Mesenchymal stem cell (in vitro differentiated cells and primary cell): ENCODE data around the gene TGM2.

Experiments used
- DNase-seq: peaks from one replicate; pipeline ENCODE4 v3.0.0-alpha.2; 2013
- H2AFZ ChIP-seq: one replicate; pipeline ENCODE4 v1.6.1; 2013; ENCODE audit warnings: low read depth, mild to moderate bottlenecking, control low read depth, inconsistent platforms, low read length, moderate library complexity
- H2AK5ac ChIP-seq: 2 replicates; pipeline ENCODE4 v1.6.1; 2013; ENCODE audit warnings: low read length, moderate library complexity, mild to moderate bottlenecking, inconsistent platforms; ENCODE audit not compliant: severe bottlenecking
- H2BK120ac ChIP-seq: one replicate; pipeline ENCODE4 v1.6.1; 2013; ENCODE audit warnings: low read depth, mild to moderate bottlenecking, inconsistent platforms, low read length, moderate library complexity
- H2BK12ac ChIP-seq, 2 experiments: one replicate each; pipeline ENCODE4 v1.6.1; 2013; ENCODE audit warnings: inconsistent platforms in 2 of 2, low read length in 2 of 2, mild to moderate bottlenecking in 2 of 2, moderate library complexity in 2 of 2, control low read depth in 1 of 2
- H2BK15ac ChIP-seq: one replicate; pipeline ENCODE4 v1.6.1; 2013; ENCODE audit warnings: mild to moderate bottlenecking, low read depth, inconsistent platforms; ENCODE audit not compliant: poor library complexity, severe bottlenecking
- H2BK5ac ChIP-seq: 2 replicates; pipeline ENCODE4 v1.6.1; 2013; ENCODE audit warnings: low read depth, mild to moderate bottlenecking, low read length, control low read depth, inconsistent platforms; ENCODE audit not compliant: poor library complexity, severe bottlenecking
- H3K14ac ChIP-seq, 2 experiments: one replicate each; pipeline ENCODE4 v1.6.1; 2013; ENCODE audit warnings: inconsistent platforms in 2 of 2, low read length in 2 of 2, control low read depth in 1 of 2, mild to moderate bottlenecking in 1 of 2, moderate library complexity in 1 of 2
- H3K18ac ChIP-seq, 2 experiments: one replicate each; pipeline ENCODE4 v1.6.1; 2013; ENCODE audit warnings: inconsistent platforms in 2 of 2, low read length in 2 of 2, control low read depth in 1 of 2, low read depth in 1 of 2, mild to moderate bottlenecking in 1 of 2
- H3K23ac ChIP-seq, 2 experiments: one replicate each; pipeline ENCODE4 v1.6.1; 2013; ENCODE audit warnings: inconsistent platforms in 2 of 2, low read length in 2 of 2, mild to moderate bottlenecking in 2 of 2, moderate library complexity in 2 of 2, control low read depth in 1 of 2
- H3K27ac ChIP-seq: 2 replicates; pipeline ENCODE4 v1.5.1; 2013; ENCODE audit warnings: mild to moderate bottlenecking, moderate library complexity, low read length, control low read depth, inconsistent platforms; ENCODE audit not compliant: poor library complexity, severe bottlenecking
- H3K27me3 ChIP-seq, 2 experiments: 2 replicates each; pipeline versions ENCODE4 v1.6.1 to v1.7.0; 2013; ENCODE audit warnings: low read length in 2 of 2, mild to moderate bottlenecking in 2 of 2, moderate library complexity in 2 of 2, control low read depth in 1 of 2, inconsistent platforms in 1 of 2; ENCODE audit not compliant: control insufficient read depth in 1 of 2, insufficient read depth in 1 of 2
- H3K36me3 ChIP-seq, 2 experiments: 2 replicates each; pipeline versions ENCODE4 v1.6.1 to v1.7.0; 2013; ENCODE audit warnings: low read length in 2 of 2, control low read depth in 1 of 2, inconsistent platforms in 1 of 2, low read depth in 1 of 2, mild to moderate bottlenecking in 1 of 2; ENCODE audit not compliant: insufficient read depth in 2 of 2, control insufficient read depth in 1 of 2
- H3K4ac ChIP-seq, 2 experiments: one replicate each; pipeline ENCODE4 v1.6.1; 2013; ENCODE audit warnings: inconsistent platforms in 2 of 2, low read length in 2 of 2, mild to moderate bottlenecking in 2 of 2, moderate library complexity in 2 of 2, control low read depth in 1 of 2, low read depth in 1 of 2
- H3K4me1 ChIP-seq: 2 replicates; pipeline ENCODE4 v1.6.1; 2013; ENCODE audit warnings: low read depth, low read length, control low read depth; ENCODE audit not compliant: control insufficient read depth, insufficient read depth
- H3K4me2 ChIP-seq: 2 replicates; pipeline ENCODE4 v1.6.1; 2013; ENCODE audit warnings: low read length, mild to moderate bottlenecking, inconsistent platforms; ENCODE audit not compliant: poor library complexity, severe bottlenecking
- H3K4me3 ChIP-seq, 2 experiments: 2 replicates each; pipeline versions ENCODE4 v1.5.1 to v1.7.0; 2013; ENCODE audit warnings: low read length in 2 of 2, mild to moderate bottlenecking in 2 of 2, control low read depth in 1 of 2, low read depth in 1 of 2; ENCODE audit not compliant: insufficient read depth in 1 of 2
- H3K79me1 ChIP-seq: replicated peaks from 2 replicates; pipeline ENCODE4 v1.6.1; 2013; ENCODE audit warnings: mild to moderate bottlenecking, control low read depth, low read length, inconsistent platforms; ENCODE audit not compliant: poor library complexity, severe bottlenecking
- H3K9ac ChIP-seq: 2 replicates; pipeline ENCODE4 v1.7.0; 2013; ENCODE audit warnings: mild to moderate bottlenecking, low read length, moderate library complexity
- H3K9me3 ChIP-seq: 2 replicates; pipeline ENCODE4 v1.7.0; 2013; ENCODE audit warnings: mild to moderate bottlenecking, low read length; ENCODE audit not compliant: control insufficient read depth
- H4K8ac ChIP-seq: one replicate; pipeline ENCODE4 v1.6.1; 2013; ENCODE audit warnings: inconsistent platforms, mild to moderate bottlenecking, low read length, moderate library complexity
- H4K91ac ChIP-seq: one replicate; pipeline ENCODE4 v1.6.1; 2013; ENCODE audit warnings: mild to moderate bottlenecking, low read length, inconsistent platforms
- WGBS: methylation state at CpG from one replicate; pipeline ENCODE4 v1.1.7; 2013; ENCODE audit warnings: mixed read lengths; 5-methylcytosine and 5-hydroxymethylcytosine counted together

The TGM2 gene

GRCh38 chr20:38126932-38127621 lies 38.0 kb downstream of the TGM2 start:
- Histone ChIP-seq H3K9me3 (no peaks in the 10 kb centered on the region), H3K4ac (peak overlapping the region in 1 of 2 experiments; percentile 89), H4K8ac (peak overlapping the region; percentile 83), H2BK5ac (no peak overlapping the region), H3K36me3 (no peaks in the 10 kb centered on the region), H3K23ac (no peak overlapping the region), H3K27me3 (peaks cover 0 to 12% of the 10 kb centered on the region in 2 experiments), H3K79me1 (no peaks in the 10 kb centered on the region), H2AK5ac (no peak overlapping the region), H2BK15ac (peak overlapping the region; percentile 39), H3K9ac (no peak overlapping the region), H3K14ac (no peak overlapping the region), H3K4me3 (no peak overlapping the region), H2AFZ (no peak overlapping the region), H3K4me1 (peaks cover 26% of the 10 kb centered on the region), H2BK120ac (peak overlapping the region; percentile 93), H3K18ac (peak overlapping the region; percentile 90 to 95), H3K27ac (peak overlapping the region; percentile 45), H3K4me2 (no peak overlapping the region), H2BK12ac (peak overlapping the region; percentile 90 to 98), H4K91ac (no peak overlapping the region)
- DNase-seq, result peak; percentile 86
- WGBS, result 55% methylated on average over 9 of the region's 12 CpGs

GRCh38 chr20:38126146-38126921 lies 38.7 kb downstream of the TGM2 start:
- peak; percentile 54 for DNase-seq
- Histone ChIP-seq H3K4me3 (no peak overlapping the region), H3K79me1 (no peaks in the 10 kb centered on the region), H3K27me3 (peaks cover 0 to 5% of the 10 kb centered on the region in 2 experiments), H2BK12ac (peak overlapping the region; percentile 98 to 99), H3K14ac (peak overlapping the region in 1 of 2 experiments; percentile 50), H2AK5ac (peak overlapping the region; percentile 50), H3K4me1 (peaks cover 27% of the 10 kb centered on the region), H2BK15ac (peak overlapping the region; percentile 99), H3K27ac (no peak overlapping the region), H4K8ac (peak overlapping the region; percentile 83), H3K4me2 (no peak overlapping the region), H3K23ac (no peak overlapping the region), H2BK5ac (no peak overlapping the region), H2AFZ (no peak overlapping the region), H2BK120ac (peak overlapping the region; percentile 93), H3K36me3 (no peaks in the 10 kb centered on the region), H3K4ac (peak overlapping the region; percentile 79 to 89), H4K91ac (peak overlapping the region; percentile 90), H3K9me3 (no peaks in the 10 kb centered on the region), H3K9ac (no peak overlapping the region), H3K18ac (peak overlapping the region; percentile 90 to 95)
- 61% methylated on average over 7 of the region's 7 CpGs for WGBS

- Histone ChIP-seq H2BK12ac (peak overlapping the region; percentile 98 to 99), H3K4me1 (peaks cover 27% of the 10 kb centered on the region), H3K27me3 (peaks cover 0 to 3% of the 10 kb centered on the region in 2 experiments), H3K18ac (peak overlapping the region; percentile 90 to 95), H3K79me1 (no peaks in the 10 kb centered on the region), H3K4me2 (no peak overlapping the region), H3K27ac (no peak overlapping the region), H2AFZ (no peak overlapping the region), H2AK5ac (peak overlapping the region; percentile 34), H2BK5ac (no peak overlapping the region), H2BK120ac (no peak overlapping the region), H3K9ac (no peak overlapping the region), H2BK15ac (no peak overlapping the region), H3K9me3 (no peaks in the 10 kb centered on the region), H3K4me3 (no peak overlapping the region), H4K8ac (peak overlapping the region; percentile 29), H4K91ac (peak overlapping the region; percentile 48), H3K23ac (peak overlapping the region in 1 of 2 experiments; percentile 25), H3K14ac (peak overlapping the region in 1 of 2 experiments; percentile 61), H3K36me3 (no peaks in the 10 kb centered on the region), H3K4ac (peak overlapping the region; percentile 79 to 89)
- no peak for DNase-seq
- WGBS, result 93% methylated on average over 14 of the region's 18 CpGs
Measured at GRCh38 chr20:38125157-38126056, 39.7 kb downstream of the TGM2 start.
